Iris pigment epithelial cell (primary cell): ENCODE data around the gene CENPP.
"Not testable (repeated sequence)": the region's sequence is repeated elsewhere in the genome, so short reads cannot be mapped to it uniquely, and the experiment has no call there.

ENCODE experiments used
- DNase-seq: peaks from one replicate; pipeline ENCODE4 v3.0.0-alpha.2; 2011; ENCODE audit warnings: low read depth

CENPP gene

GRCh38 chr9:92538541-92538940 lies 212.8 kb downstream of the CENPP start:
- DNase-seq = peak; percentile 41

GRCh38 chr9:92543972-92544371 lies 218.2 kb downstream of the CENPP start:
- DNase-seq = no peak

- no peak for DNase-seq
These were observed 219.3 kb downstream of the CENPP start for GRCh38 chr9:92545002-92545510.

GRCh38 chr9:92547356-92547755 lies 221.6 kb downstream of the CENPP start:
- DNase-seq = no peak

- no peak for DNase-seq
These were observed 225.0 kb downstream of the CENPP start for GRCh38 chr9:92550765-92551164.

- no peak for DNase-seq
These were observed 233.0 kb downstream of the CENPP start for GRCh38 chr9:92558612-92559374.

GRCh38 chr9:92561374-92562330 lies 235.9 kb downstream of the CENPP start:
- peak; percentile 72 for DNase-seq

GRCh38 chr9:92562461-92562967 lies 236.8 kb downstream of the CENPP start:
- peak; percentile 91 for DNase-seq

- DNase-seq = peak; percentile 14
These were observed 237.7 kb downstream of the CENPP start for GRCh38 chr9:92563116-92564100.

- DNase-seq = peak; percentile 80
These were observed 238.8 kb downstream of the CENPP start for GRCh38 chr9:92564504-92564903.

GRCh38 chr9:92564982-92565381 lies 239.2 kb downstream of the CENPP start:
- DNase-seq = peak; percentile 11

GRCh38 chr9:92571871-92572270 lies 246.1 kb downstream of the CENPP start:
- not testable (repeated sequence) for DNase-seq

- DNase-seq = not testable (repeated sequence)
These were observed 247.9 kb downstream of the CENPP start for GRCh38 chr9:92573612-92574011.

GRCh38 chr9:92576175-92576574 lies 250.4 kb downstream of the CENPP start:
- DNase-seq = peak; percentile 57

- DNase-seq = no peak
These were observed 264.2 kb downstream of the CENPP start for GRCh38 chr9:92589923-92590322.

- DNase-seq = peak; percentile 68
These were observed 264.6 kb downstream of the CENPP start for GRCh38 chr9:92590377-92590776.

GRCh38 chr9:92592537-92592936 lies 266.8 kb downstream of the CENPP start:
- no peak for DNase-seq

- DNase-seq = peak; percentile 26
These were observed 267.5 kb downstream of the CENPP start for GRCh38 chr9:92592946-92593861.

GRCh38 chr9:92595075-92595474 lies 269.3 kb downstream of the CENPP start:
- DNase-seq = not testable (repeated sequence)

GRCh38 chr9:92595930-92596329 lies 270.2 kb downstream of the CENPP start:
- no peak for DNase-seq
